Panc1 (cell line): ENCODE measurements around the gene RND1. TPM values are rescaled to one million over a fixed set of nuclear protein-coding genes. Genes with fewer than 3 reads are reported as not detected.

Experiments
- ATAC-seq: fragments of 200-7000 bp; cut with Tn5 transposase; 2 replicates; pipeline ENCODE4 v1.9.1; 2020; ENCODE audit warnings: mild to moderate bottlenecking, moderate library complexity
- BruUV-seq: library from RNA; stranded (reverse); fragments of 400-500 nt; replicated peaks from 2 replicates; lab custom pipeline; 2021; lab: Mats Ljungman, UMichigan
- CTCF ChIA-PET: fragments of 300-600 bp; sonication (Branson Sonifier 250); formaldehyde crosslinking; loops from one replicate; lab custom pipeline; 2022; ENCODE audit warnings: antibody characterized with exemption; lab: Charles Lee
- POLR2A ChIA-PET: fragments of 300-600 bp; sonication (Branson Sonifier 250); formaldehyde crosslinking; loops from one replicate; lab custom pipeline; 2022; ENCODE audit warnings: antibody characterized with exemption; lab: Charles Lee
- DNase-seq: peaks from one replicate; pipeline ENCODE4 v3.0.0-alpha.2; 2010; ENCODE audit warnings: low read depth, low spot score
- H3K27ac ChIP-seq: 2 replicates; pipeline ENCODE4 v1.5.1; 2011; ENCODE audit warnings: mild to moderate bottlenecking, low read length, inconsistent platforms
- H3K27me3 ChIP-seq: fragments of 200-500 bp; sonication (Bioruptor generic); 2 replicates; pipeline ENCODE4 v1.6.0; 2014; ENCODE audit warnings: low read length, inconsistent platforms; ENCODE audit not compliant: control insufficient read depth, insufficient read depth
- H3K36me3 ChIP-seq: fragments of 200-500 bp; sonication (Bioruptor generic); 2 replicates; pipeline ENCODE4 v1.5.1; 2014; ENCODE audit warnings: inconsistent platforms, mild to moderate bottlenecking, low read length, moderate library complexity; ENCODE audit not compliant: control insufficient read depth, insufficient read depth
- H3K4me1 ChIP-seq: 2 replicates; pipeline ENCODE4 v1.5.1; 2011; ENCODE audit warnings: inconsistent platforms, mild to moderate bottlenecking, low read length, moderate library complexity; ENCODE audit not compliant: control insufficient read depth, insufficient read depth
- H3K4me3 ChIP-seq, 2 experiments: 2 replicates each; pipeline ENCODE4 v1.5.1; 2011 to 2012; ENCODE audit warnings: low read depth in 2 of 2, low read length in 2 of 2, mild to moderate bottlenecking in 2 of 2, inconsistent platforms in 1 of 2, moderate library complexity in 1 of 2
- H3K9me3 ChIP-seq: fragments of 200-500 bp; sonication (Bioruptor generic); 2 replicates; pipeline ENCODE4 v1.5.1; 2014; ENCODE audit warnings: low read depth, mild to moderate bottlenecking, inconsistent platforms, low read length, moderate library complexity; ENCODE audit not compliant: control insufficient read depth, insufficient read depth
- POLR2AphosphoS5 ChIP-seq: IDR thresholded peaks from 2 replicates; pipeline ENCODE4 v1.6.1; 2012; ENCODE audit warnings: mild to moderate bottlenecking, low read depth, low read length, moderate library complexity
- REST ChIP-seq, 2 experiments: IDR thresholded peaks; 2 replicates each; pipeline ENCODE4 v1.6.1; 2011 to 2012; ENCODE audit warnings: low read depth in 2 of 2, control low read depth in 1 of 2, low read length in 1 of 2, mild to moderate bottlenecking in 1 of 2, moderate library complexity in 1 of 2; ENCODE audit not compliant: insufficient read depth in 1 of 2
- SIN3A ChIP-seq: IDR thresholded peaks from 2 replicates; pipeline ENCODE4 v1.6.1; 2012; ENCODE audit warnings: low read depth, mild to moderate bottlenecking, low read length, moderate library complexity, borderline replicate concordance; ENCODE audit not compliant: insufficient read depth
- TCF7L2 ChIP-seq: IDR thresholded peaks from 2 replicates; pipeline ENCODE4 v1.6.1; 2011; ENCODE audit warnings: mild to moderate bottlenecking, low read depth, low read length, inconsistent platforms
- in situ Hi-C: cut with HindIII; loops from 2 replicates; pipeline ENCODE4 v1.10.0; 2016; ENCODE audit warnings: low sequenced_read_pairs, low pct_unique_long_range_greater_than_20kb
- intact Hi-C: fragments of 100-400 bp; cut with micrococcal nuclease; formaldehyde crosslinking; loops from one replicate; pipeline ENCODE4 v1.10.0; 2022; ENCODE audit not compliant: unreplicated experiment
- total RNA-seq: library from RNA; stranded (reverse); gene quantifications from one replicate; pipeline ENCODE4 v1.2.1, GENCODE V29; 2021; ENCODE audit not compliant: unreplicated experiment
- TF ChIP-seq, protein P1 (sequence below): fragments of 450-650 bp; IDR thresholded peaks from 2 replicates; pipeline ENCODE4 v1.5.1; 2017; ENCODE audit warnings: mild to moderate bottlenecking

Gene RND1
- total RNA-seq, 1 experiment from 2014 or later = 0.44 TPM

DNA sequence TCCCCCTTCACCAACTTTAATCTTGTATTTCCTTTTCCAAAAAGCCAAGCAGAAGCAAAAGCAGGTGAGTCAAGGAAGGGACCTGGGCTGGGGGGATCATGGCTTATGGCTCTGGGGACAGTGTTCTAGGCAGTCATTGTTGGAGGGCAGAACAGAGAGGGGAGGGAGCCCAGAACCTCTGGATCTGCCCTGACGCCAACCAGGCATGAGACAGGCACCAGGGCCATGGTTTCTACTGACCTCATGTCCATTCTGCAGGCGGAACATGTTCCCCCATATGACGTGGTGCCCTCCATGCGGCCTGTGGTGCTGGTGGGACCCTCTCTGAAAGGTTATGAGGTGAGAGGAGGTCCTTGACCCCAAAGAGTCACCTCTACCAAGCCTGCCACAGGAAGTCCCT is 40.8 kb downstream of the RND1 start:
- no peak overlapping the region for H3K4me3 ChIP-seq
- H3K9me3 ChIP-seq = no peaks in the 10 kb centered on the region
- no peak for ATAC-seq
- H3K27me3 ChIP-seq = no peaks in the 10 kb centered on the region
- no peak overlapping the region for H3K27ac ChIP-seq
- no peak for DNase-seq
- peaks cover 3% of the 10 kb centered on the region; the same call in 1 of the 2 replicates for H3K36me3 ChIP-seq
- 0 out of 2 replicates have a peak, but pooled peaks cover under 1% of the 10 kb centered on the region for H3K4me1 ChIP-seq
- intact Hi-C loops (no loop called here), in situ Hi-C loops (no loop called here)
- POLR2A ChIA-PET = no interaction called here
- CTCF ChIA-PET = interaction anchor here (0.5 kb wide), 1 partner anchor 35 kb away, joined by 6 read pairs; no protein-coding TSS in a partner anchor
- TF ChIP-seq POLR2AphosphoS5 = no peak
- TF ChIP-seq TCF7L2 = no peak
- no peak for TF ChIP-seq REST (IDR thresholded peaks at IDR 0.05; ENCODE audit: insufficient read depth in 1 of 2, low read depth in 2 of 2, low read length in 1 of 2)
- TF ChIP-seq SIN3A = no peak
- TF ChIP-seq, protein P1, sequence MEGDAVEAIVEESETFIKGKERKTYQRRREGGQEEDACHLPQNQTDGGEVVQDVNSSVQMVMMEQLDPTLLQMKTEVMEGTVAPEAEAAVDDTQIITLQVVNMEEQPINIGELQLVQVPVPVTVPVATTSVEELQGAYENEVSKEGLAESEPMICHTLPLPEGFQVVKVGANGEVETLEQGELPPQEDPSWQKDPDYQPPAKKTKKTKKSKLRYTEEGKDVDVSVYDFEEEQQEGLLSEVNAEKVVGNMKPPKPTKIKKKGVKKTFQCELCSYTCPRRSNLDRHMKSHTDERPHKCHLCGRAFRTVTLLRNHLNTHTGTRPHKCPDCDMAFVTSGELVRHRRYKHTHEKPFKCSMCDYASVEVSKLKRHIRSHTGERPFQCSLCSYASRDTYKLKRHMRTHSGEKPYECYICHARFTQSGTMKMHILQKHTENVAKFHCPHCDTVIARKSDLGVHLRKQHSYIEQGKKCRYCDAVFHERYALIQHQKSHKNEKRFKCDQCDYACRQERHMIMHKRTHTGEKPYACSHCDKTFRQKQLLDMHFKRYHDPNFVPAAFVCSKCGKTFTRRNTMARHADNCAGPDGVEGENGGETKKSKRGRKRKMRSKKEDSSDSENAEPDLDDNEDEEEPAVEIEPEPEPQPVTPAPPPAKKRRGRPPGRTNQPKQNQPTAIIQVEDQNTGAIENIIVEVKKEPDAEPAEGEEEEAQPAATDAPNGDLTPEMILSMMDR = no peak
- no TSS peak for BruUV-seq

- in situ Hi-C loops = no loop called here
- intact Hi-C loops = no loop called here
- H3K27ac ChIP-seq = no peak overlapping the region
- peaks cover 5% of the 10 kb centered on the region; the same call in 1 of the 2 replicates for H3K4me1 ChIP-seq
- no peaks in the 10 kb centered on the region for H3K9me3 ChIP-seq
- TF ChIP-seq SIN3A = no peak
- TF ChIP-seq POLR2AphosphoS5 = no peak
- TF ChIP-seq, protein P1 = no peak
- no peak for TF ChIP-seq REST (IDR thresholded peaks at IDR 0.05; ENCODE audit: insufficient read depth in 1 of 2, low read depth in 2 of 2, low read length in 1 of 2)
- no peak for TF ChIP-seq TCF7L2
- DNase-seq = no peak
- ChIA-PET CTCF (no interaction called here), POLR2A (no interaction called here)
- H3K27me3 ChIP-seq = no peaks in the 10 kb centered on the region
- no peak overlapping the region for H3K4me3 ChIP-seq
- BruUV-seq = no TSS peak
- ATAC-seq = no peak
- H3K36me3 ChIP-seq = no peaks in the 10 kb centered on the region; the same call in 1 of the 2 replicates
Observed at GRCh38 chr12:48824112-48824511, 41.6 kb downstream of the RND1 start.
